CD4-positive, alpha-beta T cell treated with Interleukin-15 for 1 hour (primary cell): Measurements from ENCODE around the gene AIP.

ENCODE experiments used
- DNase-seq: peaks from one replicate; pipeline ENCODE4 v3.0.0-alpha.2; 2020

The AIP gene

DNA sequence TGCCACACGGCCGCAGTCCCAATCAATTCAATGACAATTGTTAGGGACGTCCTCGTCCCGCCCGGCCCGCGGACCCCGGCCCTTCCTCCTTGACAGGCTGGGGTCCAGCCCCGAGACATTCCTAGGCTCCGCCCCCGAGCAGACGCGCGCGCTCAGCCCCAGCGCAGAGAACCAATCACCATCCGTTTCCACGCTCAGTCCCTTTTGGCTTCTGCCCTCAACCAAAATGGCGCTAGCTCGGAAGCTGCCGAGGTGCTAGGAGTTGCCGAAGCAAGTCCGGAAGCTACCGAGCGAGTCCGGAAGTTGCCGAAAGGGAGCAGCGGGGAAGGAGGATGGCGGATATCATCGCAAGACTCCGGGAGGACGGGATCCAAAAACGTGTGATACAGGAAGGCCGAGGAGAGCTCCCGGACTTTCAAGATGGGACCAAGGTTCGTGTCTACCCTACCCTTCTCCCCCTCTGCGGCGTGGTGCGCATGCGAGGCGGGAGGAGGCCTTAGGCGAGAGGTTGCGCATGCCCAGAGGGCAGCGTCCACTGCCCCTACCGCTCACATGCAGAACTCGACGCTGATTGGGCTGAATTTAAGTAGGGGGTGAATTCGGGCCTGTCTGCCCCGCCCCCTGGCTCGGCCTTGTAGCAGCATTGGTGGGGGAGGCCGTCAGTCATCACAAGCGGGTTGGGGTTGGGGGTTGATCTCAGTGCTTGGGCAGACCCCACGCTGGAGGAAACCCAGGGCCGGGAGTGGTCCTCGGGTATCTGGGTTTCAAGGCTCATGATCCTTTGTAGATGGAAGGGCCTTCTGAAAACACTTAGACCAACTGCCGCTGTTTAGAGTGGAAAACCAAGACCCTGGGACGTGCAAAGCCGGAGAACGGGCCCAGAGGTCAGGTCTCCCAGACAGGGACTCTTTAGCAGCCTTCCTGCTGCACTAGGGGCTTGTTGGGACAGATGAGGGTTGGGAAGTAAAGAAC, at the start of gene AIP:
Gene AIP, plus strand, starts transcription at position 200 of the 972 bp plus-strand sequence. Its CDS starts 133 bp downstream, at position 333.
- DNase-seq, result peak; percentile 97

DNA sequence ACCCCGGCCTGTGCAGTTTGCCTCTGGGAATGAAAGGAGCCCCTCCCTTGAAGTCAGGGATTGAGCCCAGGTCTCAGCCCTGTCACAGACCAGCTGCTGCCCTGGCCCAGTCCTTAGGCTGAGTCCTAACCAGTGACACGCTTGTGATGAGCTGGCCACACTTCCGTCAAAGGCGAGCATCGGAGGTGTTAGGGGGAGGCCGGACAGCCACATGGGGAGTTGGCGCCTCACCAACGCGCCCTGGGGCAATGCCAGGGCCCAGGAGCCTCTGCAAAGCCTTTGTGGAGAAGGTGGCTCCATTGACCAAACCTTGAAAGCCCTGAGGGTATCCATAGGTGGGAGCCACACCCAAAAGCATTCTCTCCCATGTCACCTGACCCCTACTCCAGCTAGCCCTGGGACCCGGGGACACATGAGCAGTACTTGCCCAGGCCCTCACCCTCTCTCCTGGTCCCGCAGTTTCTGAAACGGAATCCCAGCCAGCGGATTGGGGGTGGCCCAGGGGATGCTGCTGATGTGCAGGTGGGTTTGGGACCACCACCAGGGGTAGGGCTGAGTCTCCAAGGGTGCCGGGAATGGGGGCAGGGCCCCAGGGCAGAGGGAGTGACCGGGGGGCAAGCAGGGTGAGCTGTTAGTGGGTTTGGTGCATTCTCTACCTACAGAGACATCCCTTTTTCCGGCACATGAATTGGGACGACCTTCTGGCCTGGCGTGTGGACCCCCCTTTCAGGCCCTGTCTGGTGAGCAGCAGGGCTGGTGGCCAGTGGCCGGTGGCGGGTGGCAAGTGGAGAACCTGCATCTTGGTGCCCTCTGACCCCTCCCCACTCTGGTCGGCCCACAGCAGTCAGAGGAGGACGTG, 49.1 kb upstream of the AIP start:
- DNase-seq, result no peak

DNA sequence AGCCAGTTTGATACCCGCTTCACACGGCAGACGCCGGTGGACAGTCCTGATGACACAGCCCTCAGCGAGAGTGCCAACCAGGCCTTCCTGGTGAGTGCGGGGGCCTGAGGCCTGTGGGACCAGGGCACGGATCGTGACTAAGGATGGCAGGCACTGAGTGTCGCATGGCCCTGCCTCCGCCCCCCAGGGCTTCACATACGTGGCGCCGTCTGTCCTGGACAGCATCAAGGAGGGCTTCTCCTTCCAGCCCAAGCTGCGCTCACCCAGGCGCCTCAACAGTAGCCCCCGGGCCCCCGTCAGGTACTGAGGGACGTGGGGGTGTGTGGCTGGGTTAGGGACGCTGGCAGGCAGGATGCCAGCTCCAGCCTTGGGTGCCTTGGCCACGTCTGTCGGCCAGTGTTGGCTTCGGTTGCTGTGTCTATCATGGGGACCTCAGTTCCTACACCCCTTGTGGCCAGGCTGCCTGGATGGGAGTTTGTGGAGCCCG, 48.4 kb upstream of the AIP start:
- DNase-seq, result no peak

GRCh38 chr11:67435031-67435726, 47.6 kb upstream of the AIP start:
- DNase-seq, result no peak

- no peak for DNase-seq
Measured at GRCh38 chr11:67435727-67436458, 46.9 kb upstream of the AIP start.

- DNase-seq, result peak; percentile 61
Measured at GRCh38 chr11:67436459-67437081, 46.3 kb upstream of the AIP start.

- DNase-seq, result peak; percentile 78
Measured at GRCh38 chr11:67437082-67437808, 45.6 kb upstream of the AIP start, which contains the start of gene PTPRCAP. Gene PTPRCAP, minus strand, starts transcription at chr11:67437682. Its CDS starts 63 bp downstream, at chr11:67437619.

DNA sequence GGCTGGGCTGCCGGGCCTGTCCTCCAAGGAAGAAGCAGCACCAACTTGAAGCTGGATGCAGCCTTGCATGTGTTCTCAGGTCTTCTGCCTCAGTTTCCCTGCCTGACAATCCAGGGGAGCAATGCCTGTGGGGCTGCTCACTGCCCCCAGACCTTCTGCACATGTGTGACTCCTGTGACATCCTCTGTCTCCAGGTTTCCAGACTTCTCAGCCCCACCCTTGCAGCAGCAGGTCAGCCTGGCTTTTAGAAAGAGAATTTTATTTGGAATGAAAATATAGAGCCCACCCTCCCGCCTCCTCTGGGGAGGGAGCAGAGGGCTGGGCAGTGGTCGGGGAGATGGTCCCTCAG, 45.0 kb upstream of the AIP start:
- DNase-seq, result no peak

GRCh38 chr11:67438158-67438902, 44.5 kb upstream of the AIP start:
- DNase-seq, result peak; percentile 71

GRCh38 chr11:67439321-67440228, 43.3 kb upstream of the AIP start:
- DNase-seq, result no peak

DNA sequence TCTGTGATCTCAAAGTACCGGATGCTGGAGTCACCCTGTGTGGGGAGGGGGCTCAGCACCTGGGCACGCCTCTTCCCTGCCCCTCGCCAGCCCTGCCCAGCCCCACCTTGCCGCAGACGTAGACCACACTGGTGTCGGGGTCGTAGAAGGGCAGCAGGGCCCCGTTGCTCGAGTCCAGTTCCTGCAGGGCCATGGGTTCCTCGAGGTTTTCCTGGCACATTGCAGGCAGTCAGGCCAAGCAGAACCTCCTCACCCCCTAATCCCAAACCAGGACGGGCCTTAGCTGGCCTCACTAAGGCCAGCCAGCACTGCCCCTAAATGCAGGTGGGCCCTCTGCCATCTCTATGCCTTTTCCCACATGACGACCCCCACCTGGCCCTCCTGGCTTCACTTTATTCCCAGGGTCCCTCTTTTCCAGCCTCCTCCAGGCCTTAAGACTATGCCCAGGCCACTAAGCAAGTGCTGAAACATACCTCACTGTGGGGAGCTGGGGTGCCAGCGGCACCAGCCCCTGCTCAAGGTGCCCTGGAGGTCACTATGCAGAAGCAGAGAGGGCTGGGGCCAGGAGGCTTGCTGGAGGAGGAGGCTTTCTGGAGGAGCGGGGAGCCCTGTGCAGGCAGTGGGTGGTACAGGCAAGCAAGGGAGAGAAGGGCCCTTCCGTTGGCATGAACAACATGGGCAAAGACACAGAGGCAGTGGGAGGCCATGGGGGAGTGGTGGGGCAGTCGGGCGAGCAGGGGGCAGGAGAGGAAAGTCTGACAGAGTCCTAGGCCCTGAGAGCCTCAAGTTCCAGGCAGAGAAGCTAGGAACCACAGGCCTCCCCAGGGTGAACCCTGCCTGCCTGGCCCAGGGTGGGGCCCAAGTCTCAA, 42.4 kb upstream of the AIP start:
- DNase-seq, result no peak

GRCh38 chr11:67441098-67441563, 41.7 kb upstream of the AIP start:
- DNase-seq, result no peak

DNA sequence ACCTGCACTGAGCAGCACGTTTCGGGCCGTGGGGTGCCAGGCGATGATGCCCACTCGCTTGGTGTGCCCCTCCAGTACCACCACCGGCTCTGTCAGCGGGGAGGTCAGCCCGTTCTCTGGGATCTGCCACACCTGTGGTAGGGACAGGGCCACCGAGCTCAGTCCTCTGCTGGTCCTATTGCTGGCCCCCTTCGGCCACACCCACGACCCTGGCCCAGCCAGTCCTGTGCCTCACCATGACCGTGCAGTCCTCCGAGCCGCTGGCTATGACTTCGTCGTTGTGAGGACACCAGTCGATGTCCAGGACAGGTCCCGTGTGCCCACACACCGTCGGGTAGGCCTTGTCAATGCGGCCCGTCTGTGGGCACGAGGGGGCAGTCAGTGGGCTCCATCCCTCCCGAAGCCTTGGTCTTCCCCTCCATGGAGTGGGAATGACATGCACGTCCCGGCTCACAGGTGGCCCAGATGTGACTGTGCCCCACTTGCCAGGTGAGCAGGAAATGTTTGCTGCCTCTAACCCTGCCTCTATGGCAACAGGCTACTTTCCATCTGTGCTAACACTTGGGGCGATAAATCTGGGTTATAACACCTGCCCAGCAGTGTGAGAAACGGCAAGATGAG, 41.0 kb upstream of the AIP start:
- no peak for DNase-seq

DNA sequence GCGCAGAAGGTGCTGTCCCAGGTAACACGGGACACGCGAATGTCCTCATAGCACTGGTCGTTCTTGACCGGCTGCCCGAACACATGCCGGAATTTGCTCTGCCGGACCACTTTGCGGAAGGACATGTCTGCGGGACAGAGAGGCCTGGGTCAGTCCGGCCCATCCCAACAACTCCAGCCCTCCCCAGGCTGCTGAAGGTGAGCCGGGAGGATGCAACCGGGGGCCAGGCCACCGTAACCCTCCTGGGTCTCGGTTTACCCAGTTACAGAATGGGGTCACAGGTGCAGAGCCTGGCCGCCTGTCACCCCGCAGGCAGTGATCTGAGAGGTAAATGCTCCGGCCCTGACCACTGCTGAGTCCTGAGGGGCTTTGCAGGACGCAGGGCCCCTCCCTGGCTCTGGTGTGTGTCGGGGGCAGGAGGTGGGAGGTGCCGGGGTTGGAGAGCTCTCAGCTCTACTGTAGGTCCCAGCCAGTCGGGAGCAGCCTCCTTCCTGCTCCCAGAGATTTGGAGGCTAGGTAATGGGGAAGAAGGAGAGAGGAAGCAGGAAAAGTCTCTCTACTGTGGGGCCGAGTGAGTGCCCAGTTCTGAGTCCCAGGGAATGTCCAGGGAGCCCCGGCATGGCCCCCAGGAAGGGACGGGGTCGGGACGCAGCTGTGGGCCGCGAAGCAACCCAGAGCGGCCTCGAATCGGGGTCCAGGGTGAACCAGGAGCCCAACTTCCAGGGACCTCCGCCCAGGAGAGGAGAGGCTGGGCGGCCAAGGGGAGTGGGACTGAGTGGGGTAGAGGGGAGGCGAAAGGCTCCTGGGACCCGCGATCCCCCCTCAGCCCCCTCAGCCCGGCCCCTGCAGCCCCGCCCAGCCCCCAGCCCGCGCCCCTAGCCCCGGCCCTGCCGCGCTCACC, 40.1 kb upstream of the AIP start:
- no peak for DNase-seq

DNA sequence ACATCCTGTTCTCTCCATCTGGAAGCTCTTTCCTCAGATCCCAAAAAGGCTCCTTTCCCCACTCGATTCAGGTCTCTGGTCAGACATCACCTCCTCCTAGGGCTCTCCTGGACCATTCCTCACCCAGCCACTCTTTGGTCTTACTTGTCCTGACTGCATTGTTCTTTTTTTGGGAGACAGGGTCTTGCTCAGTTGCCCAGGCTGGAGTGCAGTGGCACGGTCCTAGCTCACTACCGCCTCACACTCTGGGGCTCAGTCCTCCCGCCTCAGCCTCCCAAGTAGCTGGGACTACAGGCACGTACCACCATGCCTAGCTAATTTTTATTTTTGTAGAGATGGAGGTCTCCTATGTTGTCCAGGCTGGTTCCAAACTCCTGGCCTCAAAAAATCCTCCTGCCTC, 37.3 kb upstream of the AIP start:
- no peak for DNase-seq

GRCh38 chr11:67448220-67448609, 34.6 kb upstream of the AIP start:
- DNase-seq, result no peak
